GM19328 (cell line): Measurements from ENCODE around the gene NFATC2.
"Not testable (repeated sequence)": the region's sequence is repeated elsewhere in the genome, so short reads cannot be mapped to it uniquely, and the experiment has no call there.

Experiments
- ATAC-seq: cut with Tn5 transposase; IDR thresholded peaks from one replicate; pipeline ENCODE4 v1.9.1; 2021; ENCODE audit warnings: mild to moderate bottlenecking, moderate library complexity; ENCODE audit not compliant: unreplicated experiment

Gene NFATC2

DNA sequence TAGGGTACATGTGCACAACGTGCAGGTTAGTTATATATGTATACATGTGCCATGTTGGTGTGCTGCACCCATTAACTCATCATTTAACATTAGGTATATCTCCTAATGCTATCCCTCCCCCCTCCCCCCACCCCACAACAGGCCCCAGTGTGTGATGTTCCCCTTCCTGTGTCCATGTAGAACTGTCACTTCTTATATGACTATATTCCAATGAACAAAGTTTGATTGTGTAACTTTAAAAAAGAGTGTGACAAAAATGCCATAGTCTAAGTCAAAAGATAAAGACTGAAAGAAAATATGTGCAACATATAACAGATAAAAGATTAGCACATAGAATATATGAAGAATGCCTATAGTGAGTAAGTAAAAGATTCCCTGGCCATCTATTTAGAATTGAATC is 66.4 kb downstream of the NFATC2 start:
- not testable (repeated sequence) for ATAC-seq

- ATAC-seq = no peak
Observed at GRCh38 chr20:51473771-51474170, 68.7 kb downstream of the NFATC2 start.

GRCh38 chr20:51473256-51473655 is 69.3 kb downstream of the NFATC2 start:
- ATAC-seq = no peak

- ATAC-seq = no peak
Observed at GRCh38 chr20:51470907-51471411, 71.6 kb downstream of the NFATC2 start.

- no peak for ATAC-seq
Observed at GRCh38 chr20:51470499-51470820, 72.1 kb downstream of the NFATC2 start.

DNA sequence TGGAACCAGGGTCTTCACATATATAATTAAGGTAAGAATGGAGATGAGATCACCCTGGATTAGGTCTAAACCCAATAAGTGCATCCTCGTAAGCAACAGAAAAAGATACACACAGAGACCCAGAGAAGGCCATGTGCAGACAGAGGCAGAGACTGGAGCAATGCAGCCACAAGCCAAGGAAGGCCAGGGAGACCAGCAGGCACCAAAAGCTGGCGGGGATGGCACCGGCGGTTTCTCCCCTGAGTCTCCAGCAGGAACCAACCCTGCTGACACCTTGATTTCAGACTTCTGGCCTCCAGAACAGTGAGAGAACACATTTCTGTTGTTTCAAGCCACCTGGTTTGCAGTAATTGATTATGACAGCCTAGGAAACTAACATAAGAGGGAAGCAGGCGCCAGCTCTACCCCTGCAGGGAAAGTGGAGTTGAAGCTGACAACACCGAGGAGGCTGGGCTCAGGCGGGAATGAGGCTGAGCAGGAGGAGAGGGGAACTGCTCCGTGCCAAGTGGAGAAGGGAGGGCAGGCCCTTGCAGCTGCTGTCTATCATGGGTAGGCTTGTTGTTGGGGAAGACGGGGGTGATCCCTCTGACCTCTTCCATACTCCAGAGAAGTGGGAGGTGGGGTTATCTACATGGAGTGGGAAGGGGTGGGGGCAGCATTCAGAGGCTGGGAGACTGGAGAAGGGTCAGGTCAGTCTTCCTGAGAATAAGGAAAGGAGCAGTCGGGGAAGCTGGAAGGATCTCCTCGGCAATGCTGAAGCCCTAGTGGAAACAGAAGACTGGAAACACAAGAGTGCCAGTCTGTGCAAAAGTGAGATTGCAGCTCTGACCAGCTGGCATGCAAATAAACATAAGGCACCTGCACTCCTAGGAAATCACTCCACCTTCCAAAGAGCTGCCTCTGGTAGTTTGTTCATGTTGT is 72.7 kb downstream of the NFATC2 start:
- no peak for ATAC-seq

GRCh38 chr20:51469046-51469445 is 73.5 kb downstream of the NFATC2 start:
- no peak for ATAC-seq

DNA sequence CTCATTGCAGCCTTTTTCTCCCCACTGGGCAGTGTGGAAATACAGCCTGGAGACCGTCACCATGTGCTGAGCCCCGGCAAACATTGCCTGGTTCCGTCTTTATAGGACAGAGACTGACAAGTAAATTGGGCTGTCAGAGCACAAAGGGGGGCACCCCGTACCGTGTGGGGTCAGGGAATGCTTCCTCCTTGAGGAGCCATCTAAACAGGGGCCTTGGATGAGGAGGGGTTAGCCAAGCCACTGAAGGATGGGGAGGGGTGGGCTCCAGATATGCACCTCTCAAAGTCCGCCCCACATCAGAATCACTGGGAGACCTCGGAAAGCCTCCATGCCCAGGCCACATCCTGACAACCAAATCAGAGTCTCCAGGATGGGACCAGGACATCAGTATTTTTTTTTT is 73.9 kb downstream of the NFATC2 start:
- no peak for ATAC-seq

DNA sequence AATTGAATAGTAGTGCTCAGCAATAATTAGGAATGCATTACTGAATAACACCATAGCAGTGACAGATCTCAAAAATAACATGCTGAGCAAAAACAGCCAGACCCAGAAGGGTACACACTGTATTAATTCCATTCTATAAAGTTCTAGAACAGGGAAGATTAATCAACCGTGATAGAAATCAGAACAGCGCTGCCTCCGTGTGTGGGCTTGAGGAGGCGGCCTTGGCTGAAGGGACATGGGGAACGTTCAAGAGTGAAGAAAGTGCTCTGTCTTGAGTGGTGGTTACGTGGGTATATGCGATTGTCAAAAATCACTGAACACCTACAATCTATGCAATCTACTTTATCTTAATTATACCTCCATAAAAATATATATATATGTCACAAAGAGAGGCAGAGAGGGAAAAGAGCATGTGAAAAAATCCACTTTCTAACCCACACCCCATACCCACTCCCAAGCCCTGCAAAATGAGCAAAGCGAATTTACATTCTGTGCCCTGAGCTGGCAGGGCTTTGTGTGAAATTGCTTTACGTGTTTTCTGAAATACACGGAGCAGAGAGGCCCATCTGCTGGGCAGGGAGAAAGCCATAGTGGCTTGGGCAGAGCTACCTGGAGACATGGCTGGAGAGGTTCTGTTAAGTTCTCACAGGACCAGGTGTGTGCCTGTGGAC is 74.4 kb downstream of the NFATC2 start:
- no peak for ATAC-seq

- ATAC-seq = no peak
Observed at GRCh38 chr20:51463998-51464397, 78.5 kb downstream of the NFATC2 start.

DNA sequence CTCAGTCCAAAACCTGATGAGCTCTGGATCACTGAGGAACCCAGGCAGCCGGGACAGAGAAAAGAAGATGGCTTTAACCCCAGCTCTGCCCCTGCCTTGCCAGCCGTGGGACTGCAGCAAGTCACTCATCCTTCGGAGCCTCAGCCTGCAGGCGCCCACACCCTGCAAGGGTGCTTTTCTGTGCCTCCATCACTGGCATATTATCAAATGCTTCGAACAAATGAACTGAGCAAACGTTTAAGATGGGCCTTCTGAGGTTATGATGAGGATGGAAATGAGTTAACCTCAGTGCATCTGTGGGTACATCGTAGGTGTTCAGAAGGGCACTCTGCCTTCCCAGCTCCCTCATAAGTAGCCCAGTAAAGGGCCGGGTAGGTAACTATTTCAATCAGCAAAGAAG is 79.0 kb downstream of the NFATC2 start:
- ATAC-seq = no peak

GRCh38 chr20:51462566-51463276 is 79.8 kb downstream of the NFATC2 start:
- ATAC-seq = no peak

DNA sequence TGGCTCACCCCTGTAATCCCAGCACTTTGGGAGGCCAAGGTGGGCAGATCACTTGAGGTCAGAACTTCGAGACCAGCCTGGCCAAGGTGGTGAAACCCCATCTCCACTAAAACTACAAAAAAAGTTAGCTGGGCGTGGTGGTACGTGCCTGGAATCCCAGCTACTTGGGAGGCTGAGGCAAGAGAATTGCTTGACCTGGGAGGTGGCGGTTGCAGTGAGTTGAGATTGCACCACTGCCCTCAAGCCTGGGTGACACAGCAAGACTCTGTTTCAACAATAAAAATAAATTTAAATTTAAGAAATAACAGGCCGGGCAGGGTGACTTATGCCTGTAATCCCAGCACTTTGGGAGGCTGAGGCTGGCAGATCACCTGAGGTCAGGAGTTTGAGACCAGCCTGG is 80.7 kb downstream of the NFATC2 start:
- not testable (repeated sequence) for ATAC-seq

GRCh38 chr20:51461306-51461705 is 81.2 kb downstream of the NFATC2 start:
- no peak for ATAC-seq

DNA sequence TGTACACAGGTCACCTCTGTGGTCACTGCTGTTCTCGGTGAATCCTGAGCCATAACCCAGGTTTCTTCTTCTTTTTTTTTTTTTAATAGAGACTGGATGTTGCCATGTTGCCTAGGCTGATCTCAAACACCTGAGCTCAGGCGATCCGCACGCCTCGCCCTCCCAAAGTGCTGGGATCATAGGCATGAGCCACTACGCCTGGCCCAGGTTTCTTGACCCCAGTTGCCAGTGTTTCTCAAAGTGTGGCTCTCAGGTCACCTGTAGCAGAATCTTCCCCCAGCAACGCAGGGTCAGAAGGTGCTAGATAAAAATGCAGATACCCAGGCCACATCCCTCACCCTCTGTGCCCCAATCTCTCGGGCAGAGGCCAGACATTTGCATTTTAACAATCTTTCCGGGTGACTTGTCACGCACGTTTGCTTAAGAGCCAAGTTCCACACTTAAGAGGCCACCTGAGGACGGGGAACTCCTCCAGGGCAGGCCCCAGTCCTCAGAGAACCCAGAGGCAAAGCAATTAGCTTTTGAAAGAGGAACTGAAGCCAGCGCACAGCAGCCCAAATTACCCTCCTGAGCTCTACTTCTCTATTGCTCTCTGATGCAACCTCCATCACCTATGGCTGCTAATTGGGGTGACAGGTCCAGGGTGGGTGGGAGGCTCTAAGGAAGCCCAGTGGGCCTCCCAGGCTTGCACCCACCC is 81.8 kb downstream of the NFATC2 start:
- ATAC-seq = peak; percentile 86

GRCh38 chr20:51460163-51460562 is 82.4 kb downstream of the NFATC2 start:
- no peak for ATAC-seq

DNA sequence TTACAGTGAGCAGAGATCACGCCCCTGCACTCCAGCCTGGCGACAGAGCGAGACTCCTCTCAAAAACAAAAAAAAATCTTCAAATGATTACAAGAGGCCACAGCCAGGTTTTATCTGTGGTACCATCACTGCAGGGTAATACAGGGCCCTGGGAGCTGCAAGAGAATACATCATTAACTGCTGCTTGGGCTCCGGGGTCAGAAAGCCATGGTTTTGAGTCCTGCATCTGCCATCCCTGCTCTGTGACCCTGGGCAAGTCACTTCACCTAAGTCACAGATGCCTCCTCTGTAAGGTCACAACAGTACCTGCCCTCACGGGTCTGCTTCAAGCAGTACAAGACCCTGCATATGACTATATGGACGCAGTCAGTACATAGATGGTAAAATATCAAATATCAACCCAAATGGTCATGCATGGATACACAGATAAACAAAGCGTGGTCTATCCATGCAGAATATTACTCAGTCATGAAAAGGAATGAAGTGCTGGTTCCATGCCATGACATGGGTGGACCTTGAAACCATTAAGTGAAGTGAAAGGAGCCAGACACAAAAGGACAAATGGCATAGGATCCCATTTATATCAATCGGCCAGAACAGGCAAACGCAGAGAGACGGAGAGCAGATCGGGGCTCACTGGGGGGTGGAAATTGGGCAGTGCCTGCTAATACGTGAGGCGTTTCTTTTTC is 83.6 kb downstream of the NFATC2 start:
- ATAC-seq = no peak

- no peak for ATAC-seq
Observed at GRCh38 chr20:51457533-51457932, 85.0 kb downstream of the NFATC2 start.

DNA sequence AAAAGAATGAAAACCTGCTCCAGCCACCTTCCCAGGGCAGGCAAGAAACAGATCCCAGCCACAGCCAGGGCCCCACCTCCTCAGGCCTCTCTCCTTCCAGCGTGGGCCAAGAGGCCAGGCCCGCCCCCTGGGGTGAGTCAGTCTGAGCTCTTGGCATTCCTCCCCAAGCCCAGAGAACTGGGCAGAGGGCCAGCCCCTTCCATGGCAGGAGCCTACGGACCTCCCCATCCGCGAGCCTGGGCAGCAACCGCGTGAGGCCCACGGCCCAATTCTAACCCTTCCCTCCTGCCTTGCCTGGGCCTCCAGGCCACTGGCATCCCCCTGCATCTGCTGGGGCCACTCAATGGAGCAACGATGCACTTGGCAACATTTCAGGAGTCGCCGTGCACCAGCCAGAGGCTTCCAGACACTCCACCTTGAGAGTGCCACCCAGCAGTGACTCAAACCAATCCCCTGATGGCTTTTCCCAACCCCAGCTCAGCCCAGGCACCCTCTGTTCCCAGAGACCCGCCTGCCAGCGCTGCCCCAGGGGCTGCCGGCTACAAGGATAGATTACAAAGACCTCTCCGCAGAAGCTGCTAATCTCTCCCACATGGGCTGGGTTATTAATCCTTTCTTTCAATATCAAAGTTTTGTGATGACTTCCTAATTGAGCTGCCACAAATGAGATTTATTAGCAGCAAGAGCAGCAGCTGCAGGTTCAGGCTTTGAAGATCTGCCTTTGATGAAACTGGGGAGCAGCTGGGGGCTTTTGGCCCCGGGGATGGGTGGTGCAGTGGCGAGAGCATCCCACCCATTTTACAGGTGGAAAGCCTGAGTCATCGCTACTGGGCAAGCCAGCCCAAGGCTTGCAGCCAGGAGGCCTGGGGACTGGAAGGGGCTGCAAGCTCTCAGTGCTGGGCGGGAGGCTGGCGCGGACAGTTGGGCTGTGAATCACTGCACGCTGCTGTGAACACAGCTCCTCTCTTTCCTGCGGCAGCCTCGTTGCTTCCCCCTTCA is 85.7 kb downstream of the NFATC2 start:
- ATAC-seq = no peak
